Skin of body (tissue), 2 donors: Measurements from ENCODE around the gene GABBR2. TPM values are rescaled to one million over a fixed set of nuclear protein-coding genes. Genes with fewer than 3 reads are reported as not detected.

Experiments
- DNase-seq: peaks from one replicate; lab custom pipeline; 2025; lab: John Stamatoyannopoulos, UW
- total RNA-seq: library from RNA; depleted of rRNA; stranded (reverse); fragments of >200 nt; gene quantifications from one replicate; pipeline ENCODE4 v1.2.3, GENCODE V29; 2014

GABBR2 gene
- total RNA-seq, 1 donor from 2014 or later, result 0.39 TPM

- no peak for DNase-seq
Measured at GRCh38 chr9:98545021-98545420, 163.7 kb downstream of the GABBR2 start.

- no peak for DNase-seq
Measured at GRCh38 chr9:98541684-98542230, 167.0 kb downstream of the GABBR2 start.

DNA sequence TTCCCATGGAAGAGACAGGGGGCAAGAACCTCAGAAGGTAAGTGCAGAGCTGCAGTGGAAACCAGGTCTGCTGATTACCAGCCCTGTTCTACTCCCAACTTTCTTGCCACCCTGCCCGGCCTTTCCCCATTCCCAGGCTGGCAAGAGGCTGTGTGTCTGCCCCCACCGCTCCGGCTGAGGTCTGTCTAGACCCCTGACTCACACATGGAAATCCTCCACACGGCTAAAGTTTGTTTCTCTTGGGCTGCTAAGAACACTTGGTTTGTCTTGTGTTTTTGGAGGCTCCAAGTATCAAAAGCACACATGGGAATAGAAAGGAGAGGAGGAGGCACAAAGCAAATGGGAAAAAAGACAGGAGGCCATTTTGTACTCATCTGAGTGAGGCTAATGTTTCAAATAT, 168.3 kb downstream of the GABBR2 start:
- no peak for DNase-seq

GRCh38 chr9:98539954-98540353, 168.8 kb downstream of the GABBR2 start:
- DNase-seq, result no peak

DNA sequence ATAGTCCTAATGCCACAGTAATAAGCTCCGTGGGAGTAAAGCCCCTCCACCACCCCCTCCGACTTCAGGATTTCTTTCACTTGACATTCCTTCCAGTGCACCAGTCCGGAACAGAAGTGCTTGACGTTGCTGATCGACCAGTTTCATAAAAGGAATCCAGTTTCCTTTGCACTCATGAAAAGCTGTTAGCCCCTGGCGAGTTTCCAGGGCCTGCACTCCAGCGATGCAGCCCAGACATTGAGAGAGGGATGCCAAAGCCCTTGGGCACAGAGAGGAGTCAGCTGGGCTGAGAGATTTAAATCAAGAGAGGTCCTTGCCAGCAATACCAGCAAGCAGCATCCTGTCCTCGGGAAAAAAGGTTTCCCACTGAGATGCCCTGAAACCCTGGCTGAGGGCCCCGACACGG, 170.1 kb downstream of the GABBR2 start:
- no peak for DNase-seq

DNA sequence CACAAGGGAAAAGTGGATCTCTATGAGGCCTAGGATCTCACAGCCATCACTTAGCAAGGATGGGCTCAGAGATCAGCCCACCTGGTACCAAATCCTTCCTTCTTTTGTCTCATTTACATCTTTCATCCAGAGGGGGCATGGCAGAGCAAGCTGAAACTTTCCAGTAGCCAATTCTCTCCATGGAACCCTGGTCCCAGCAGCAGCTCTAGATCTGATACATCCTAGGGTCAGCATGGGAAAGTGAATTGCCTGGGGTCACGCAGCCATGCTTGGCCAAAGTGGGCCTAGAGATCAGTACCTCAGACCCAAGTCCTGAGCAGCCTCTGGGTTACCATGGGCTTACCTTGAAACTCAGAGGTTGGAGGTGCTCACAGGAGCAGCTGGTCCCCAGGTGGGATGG, 170.5 kb downstream of the GABBR2 start:
- DNase-seq, result no peak

DNA sequence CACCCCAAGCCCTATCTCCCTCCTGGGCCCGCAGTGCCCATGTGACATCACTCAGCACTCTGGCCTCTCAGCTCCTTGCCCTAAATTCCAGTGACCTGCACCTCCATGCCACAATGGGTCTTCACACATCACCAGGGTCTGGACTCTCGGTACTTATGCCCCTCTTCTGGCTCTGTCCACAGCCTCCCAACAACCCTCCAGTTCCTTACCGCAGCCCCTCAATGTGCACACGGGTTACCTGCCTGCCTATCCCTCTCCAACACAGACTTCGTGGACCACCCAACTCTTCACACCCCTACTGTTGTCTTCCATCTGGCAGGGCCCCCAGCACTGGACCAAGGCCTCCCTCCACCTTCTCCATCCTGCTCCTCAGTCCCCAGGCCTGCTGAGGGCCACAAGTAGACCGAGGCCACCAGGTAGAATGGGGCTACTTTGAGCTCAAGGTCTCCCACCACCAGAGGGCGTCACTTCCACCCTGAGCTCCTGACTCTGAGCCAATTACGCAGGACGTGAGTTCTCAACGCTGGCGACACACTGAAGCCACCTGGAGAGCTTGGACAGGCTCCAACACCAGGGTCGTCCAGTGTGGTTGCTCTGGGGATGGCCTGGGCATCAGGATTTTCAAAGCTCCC, 172.1 kb downstream of the GABBR2 start:
- DNase-seq, result no peak

DNA sequence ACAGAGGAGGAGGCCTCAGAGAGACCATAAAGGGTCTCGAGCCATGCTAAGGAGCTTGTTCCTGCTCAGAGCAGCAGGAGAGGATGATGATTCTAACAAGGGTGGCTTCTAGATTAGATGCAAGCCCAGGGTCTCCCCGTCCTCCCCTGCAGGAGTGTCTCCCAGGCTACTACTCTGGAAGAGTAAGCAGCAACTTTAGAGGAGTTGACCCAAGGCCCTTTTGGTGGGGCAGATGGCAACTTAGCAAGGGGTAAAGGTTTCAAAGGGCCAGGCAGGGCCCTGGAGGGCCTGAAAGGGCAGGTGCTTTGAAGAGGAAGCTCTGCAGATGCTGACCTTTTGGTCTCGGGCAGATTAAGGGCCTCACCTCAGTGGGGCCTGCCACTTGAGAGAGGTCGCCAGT, 174.9 kb downstream of the GABBR2 start:
- DNase-seq, result no peak

- DNase-seq, result no peak
Measured at GRCh38 chr9:98533132-98533531, 175.6 kb downstream of the GABBR2 start.

GRCh38 chr9:98532574-98532973, 176.2 kb downstream of the GABBR2 start:
- no peak for DNase-seq

DNA sequence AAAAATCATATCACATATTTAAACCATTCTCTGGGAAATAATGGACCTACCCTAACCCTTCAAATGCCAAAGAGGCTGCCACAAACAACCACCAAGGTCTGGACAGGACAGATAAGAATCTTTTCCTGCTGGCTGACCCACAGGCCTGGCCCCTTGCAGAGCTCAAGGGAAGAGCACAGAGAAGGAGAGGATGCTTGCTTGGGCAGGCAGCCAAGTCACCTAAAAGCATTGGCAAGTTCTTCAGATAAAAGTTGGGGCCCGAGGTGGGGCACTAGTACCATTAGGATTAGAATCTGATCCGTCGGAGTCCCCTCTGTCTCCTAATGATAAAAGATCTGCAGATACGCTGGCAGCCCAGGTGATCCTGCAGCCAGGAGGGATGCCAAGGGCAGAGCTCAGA, 176.6 kb downstream of the GABBR2 start:
- DNase-seq, result no peak

DNA sequence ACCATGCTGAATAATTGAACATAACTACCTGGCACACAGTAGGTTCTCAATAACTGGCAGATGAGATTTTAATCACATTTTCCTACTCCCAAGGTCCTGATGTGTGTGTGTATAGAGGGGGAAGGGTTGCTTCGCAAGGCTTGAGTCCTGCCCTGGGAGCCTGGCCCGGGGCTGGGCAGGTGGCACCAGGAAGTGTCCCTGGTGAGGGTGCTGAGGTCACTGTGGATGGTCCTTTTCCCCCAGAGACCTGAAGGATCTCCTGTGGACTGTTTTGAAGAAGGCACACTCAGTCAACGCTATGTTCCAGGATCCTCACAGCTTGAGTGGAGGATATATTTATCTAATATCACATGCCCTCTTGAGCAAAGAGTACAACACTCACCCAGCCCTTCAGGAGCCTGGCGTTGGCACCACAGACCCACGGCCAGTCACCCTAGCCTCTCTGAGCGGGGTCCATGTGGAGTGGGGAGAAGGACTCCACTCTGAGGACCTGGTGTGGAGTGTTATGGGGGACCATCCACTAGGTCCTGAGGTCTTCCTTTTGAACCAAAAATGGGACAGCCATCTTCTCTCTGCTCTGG, 177.8 kb downstream of the GABBR2 start:
- no peak for DNase-seq

DNA sequence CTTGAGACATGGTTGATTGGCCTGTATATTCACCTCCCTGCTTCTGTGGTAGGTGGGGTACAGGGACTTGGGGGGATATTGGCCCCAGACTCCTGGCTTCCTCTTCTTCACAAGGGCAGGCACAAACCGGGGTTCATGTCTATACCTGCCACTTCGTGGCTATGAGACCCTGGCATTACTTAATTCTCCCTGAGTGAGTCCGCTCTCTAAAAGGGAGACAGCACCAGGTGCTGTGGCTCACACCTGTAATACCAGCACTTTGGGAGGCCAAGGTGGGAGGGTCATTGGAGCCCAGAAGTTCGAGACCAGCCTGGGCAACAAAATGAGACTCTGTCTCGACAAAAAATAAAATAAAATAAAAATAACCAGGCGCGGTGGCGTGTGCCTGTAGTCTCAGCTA, 178.5 kb downstream of the GABBR2 start:
- no peak for DNase-seq

- DNase-seq, result no peak
Measured at GRCh38 chr9:98529841-98530240, 178.9 kb downstream of the GABBR2 start.

DNA sequence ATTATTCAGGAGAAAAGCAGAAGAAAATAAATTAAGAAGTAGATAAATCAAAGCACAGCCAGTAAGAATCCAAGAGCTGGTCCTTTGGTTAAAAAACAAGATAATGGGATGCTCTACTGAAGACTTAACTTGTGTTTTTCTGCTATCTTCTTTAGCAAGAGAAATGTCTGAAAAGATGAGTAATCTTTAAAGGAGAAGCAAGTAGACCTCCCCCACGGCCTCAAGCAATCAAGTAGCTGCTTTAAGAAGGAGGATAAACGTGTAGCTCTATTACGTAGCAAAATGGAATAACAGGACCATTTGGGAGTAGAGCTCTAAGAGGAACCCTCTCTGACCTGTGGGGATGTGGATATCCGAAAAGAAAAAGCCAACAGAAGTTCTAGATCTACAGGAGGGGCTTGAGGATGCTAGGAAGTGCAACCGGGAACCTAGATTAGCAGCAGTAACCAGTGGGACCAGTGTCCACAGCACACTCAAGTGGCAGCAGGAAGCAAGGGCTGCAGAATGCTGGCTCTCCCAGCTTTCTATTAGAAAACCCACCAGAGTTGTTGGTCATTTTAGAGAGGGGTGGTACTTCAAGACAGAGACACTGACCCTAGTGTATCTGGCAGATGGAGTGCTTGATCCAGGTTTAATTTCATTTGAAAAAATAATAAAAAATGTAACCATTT, 185.4 kb downstream of the GABBR2 start:
- DNase-seq, result no peak

DNA sequence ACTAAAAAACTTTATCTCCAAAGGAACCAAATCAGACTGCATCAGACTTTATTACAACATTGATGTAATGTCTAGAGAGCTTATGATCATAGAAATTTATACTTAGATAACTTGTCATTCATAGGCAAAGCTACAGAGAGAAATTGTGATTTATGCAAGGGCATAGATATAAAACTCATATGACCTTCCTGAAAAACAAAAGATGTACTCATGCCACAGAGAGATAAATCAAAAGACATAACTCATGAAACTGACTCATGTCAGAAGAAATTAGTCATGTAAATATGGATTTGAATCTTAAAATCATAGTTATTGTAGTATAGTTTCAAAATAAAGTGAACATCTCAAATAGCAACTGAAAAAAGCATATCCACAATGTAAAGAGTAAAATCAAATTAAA, 186.2 kb downstream of the GABBR2 start:
- no peak for DNase-seq

DNA sequence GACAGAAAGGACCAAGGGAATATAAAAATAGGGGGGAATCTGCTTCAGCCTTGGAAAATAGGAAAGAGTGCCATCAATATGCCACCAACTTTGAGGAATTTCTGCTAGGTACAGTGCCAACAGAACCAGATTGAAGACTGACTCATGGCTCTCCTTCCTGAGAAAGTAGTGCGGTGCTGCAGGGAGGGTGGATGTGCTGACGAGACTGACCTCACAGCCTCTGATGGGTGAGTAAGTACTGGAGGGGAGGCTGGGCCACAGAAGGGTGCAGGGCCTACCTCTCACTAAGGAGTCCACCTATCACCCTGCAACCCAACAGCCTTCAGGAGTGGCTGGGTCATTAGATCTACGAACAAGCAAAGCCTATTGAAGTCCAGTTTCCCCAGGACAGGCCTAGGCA, 187.6 kb downstream of the GABBR2 start:
- no peak for DNase-seq

GRCh38 chr9:98520221-98520960, 188.3 kb downstream of the GABBR2 start:
- no peak for DNase-seq

DNA sequence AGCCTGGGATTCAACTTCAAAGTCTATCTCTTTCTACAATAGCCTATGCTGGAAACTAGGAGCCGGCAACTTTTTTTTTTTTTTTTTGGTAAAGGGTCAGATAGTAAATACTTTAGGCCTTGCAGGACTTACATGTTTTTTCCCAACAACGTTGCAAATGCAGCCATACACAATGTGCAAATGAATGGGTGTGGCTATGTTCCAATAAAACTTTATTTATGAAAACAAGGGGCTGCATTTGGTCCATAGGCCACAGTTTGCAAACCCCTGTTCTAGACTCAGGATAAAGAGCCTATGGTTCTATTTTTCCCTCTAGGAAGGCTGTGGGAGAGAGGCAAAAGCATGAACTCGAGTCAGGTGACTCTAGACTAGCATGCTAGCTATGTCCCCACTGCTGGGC, 189.1 kb downstream of the GABBR2 start:
- no peak for DNase-seq

- DNase-seq, result no peak
Measured at GRCh38 chr9:98518556-98518955, 190.2 kb downstream of the GABBR2 start.

- DNase-seq, result no peak
Measured at GRCh38 chr9:98517761-98518160, 191.0 kb downstream of the GABBR2 start.

- no peak for DNase-seq
Measured at GRCh38 chr9:98516897-98517503, 191.7 kb downstream of the GABBR2 start.
